Suprapubic skin (tissue), 4 donors: ENCODE measurements around the gene ARFGAP1. TPM values are rescaled to one million over a fixed set of nuclear protein-coding genes. Genes with fewer than 3 reads are reported as not detected.

Source experiments
- DNase-seq, 2 donors: peaks; one replicate each; pipeline ENCODE4 v3.0.0-alpha.2; 2019; ENCODE audit warnings: low spot score in 2 of 2
- H3K27ac ChIP-seq: fragments of 200-600 bp; sonication (generic); one replicate; pipeline ENCODE4 v1.5.1; 2019
- H3K27me3 ChIP-seq: fragments of 200-600 bp; sonication (generic); one replicate; pipeline ENCODE4 v1.5.1; 2019
- H3K36me3 ChIP-seq: fragments of 200-600 bp; sonication (generic); one replicate; pipeline ENCODE4 v1.5.1; 2019
- H3K4me1 ChIP-seq: fragments of 200-600 bp; sonication (generic); one replicate; pipeline ENCODE4 v1.5.1; 2019
- H3K4me3 ChIP-seq: fragments of 200-600 bp; sonication (generic); one replicate; pipeline ENCODE4 v1.5.1; 2019; ENCODE audit warnings: mild to moderate bottlenecking
- H3K9me3 ChIP-seq: fragments of 200-600 bp; sonication (generic); one replicate; pipeline ENCODE4 v1.5.1; 2019
- EP300 ChIP-seq: sonication (generic); formaldehyde crosslinking; IDR thresholded peaks from one replicate; pipeline ENCODE4 v1.6.1; 2017; ENCODE audit warnings: antibody characterized with exemption
- POLR2A ChIP-seq, 2 donors: fragments of 450-650 bp; IDR thresholded peaks; one replicate each; pipeline ENCODE4 v1.6.1; 2017; ENCODE audit warnings: antibody characterized with exemption in 2 of 2, mild to moderate bottlenecking in 2 of 2, moderate library complexity in 2 of 2
- POLR2AphosphoS5 ChIP-seq, 3 donors: sonication (generic); formaldehyde crosslinking; IDR thresholded peaks; one replicate each; pipeline ENCODE4 v1.6.1; 2017; ENCODE audit warnings: antibody characterized with exemption in 3 of 3
- WGBS: methylation state at CpG from one replicate; pipeline ENCODE4 v1.1.5; 2018; 5-methylcytosine and 5-hydroxymethylcytosine counted together
- total RNA-seq, 4 donors: library from RNA; depleted of rRNA; stranded (reverse); fragments of >200 nt; gene quantifications; one replicate each; pipeline ENCODE4 v1.1.0, GENCODE V29; 2016
- TF ChIP-seq, protein P1 (sequence below), 2 donors: fragments of 200-600 bp in 1 of 2; fragments of 450-650 bp in 1 of 2; sonication (generic) in 1 of 2; IDR thresholded peaks; one replicate each; pipeline ENCODE4 v1.5.1; 2016 to 2019; ENCODE audit warnings: antibody characterized with exemption in 2 of 2, mild to moderate bottlenecking in 1 of 2, moderate library complexity in 1 of 2

Gene ARFGAP1
- total RNA-seq, 4 donors from 2014 or later = 38.6 to 84.9 (median 43.4) TPM

DNA sequence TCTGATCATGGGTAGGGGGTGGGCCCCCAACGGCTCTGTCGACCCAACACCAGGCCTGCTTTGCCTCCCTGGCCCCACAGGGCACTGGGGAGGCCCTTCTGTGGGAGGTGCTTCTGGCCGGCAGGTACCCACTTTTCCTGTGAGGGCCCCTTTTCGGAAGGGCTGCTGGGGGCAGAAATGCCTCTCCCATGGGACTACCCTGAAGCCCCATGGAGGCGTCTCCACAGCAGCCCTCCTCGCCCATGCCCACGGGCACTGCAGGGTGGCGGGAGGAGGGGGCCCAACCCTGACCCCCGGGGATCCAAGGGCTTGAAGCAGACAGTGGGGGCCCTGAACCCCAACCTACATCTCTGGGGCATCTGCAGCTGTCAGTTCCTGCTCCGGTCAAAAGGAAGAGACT, 34.6 kb upstream of the ARFGAP1 start:
- Histone ChIP-seq H3K9me3 (no peaks in the 10 kb centered on the region), H3K4me3 (no peak overlapping the region), H3K4me1 (peaks cover 10% of the 10 kb centered on the region), H3K36me3 (no peaks in the 10 kb centered on the region), H3K27ac (no peak overlapping the region), H3K27me3 (peaks cover 21% of the 10 kb centered on the region)
- no peak for DNase-seq
- TF ChIP-seq POLR2AphosphoS5 (IDR thresholded peaks at IDR 0.05) = no peak
- WGBS = no CpG with 5 or more reads among the region's 10 CpGs

DNA sequence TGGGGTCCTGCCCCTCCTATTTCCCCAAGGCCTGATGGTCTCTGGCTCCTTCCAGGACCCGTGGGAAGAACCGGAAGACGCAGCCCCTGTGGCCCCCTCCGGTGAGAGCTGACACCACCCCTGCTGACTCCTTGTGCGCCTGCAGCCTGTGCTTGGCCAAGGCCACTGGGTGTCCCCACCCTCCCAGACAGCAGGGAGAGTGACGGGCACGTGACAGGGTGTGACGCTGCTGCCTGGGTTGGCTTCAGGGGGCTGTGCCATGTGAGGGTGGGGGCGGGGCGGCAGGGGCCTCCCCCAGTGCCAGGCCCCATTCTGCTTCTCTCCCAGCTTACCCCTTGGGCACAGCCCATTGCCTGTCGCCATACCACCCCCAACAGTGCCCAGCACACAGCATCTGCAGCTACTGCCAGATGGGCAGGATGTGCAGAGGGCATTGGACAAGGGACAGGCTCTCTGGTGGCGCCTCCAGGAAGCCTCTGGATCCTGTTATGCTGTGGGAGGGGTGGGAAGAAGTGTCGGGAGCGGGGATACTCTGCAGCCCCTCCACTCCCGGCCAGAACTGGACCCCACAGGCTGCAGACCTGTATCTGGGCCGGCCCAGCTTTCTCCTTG, 34.0 kb upstream of the ARFGAP1 start:
- peaks cover 19% of the 10 kb centered on the region for H3K27me3 ChIP-seq
- no peak overlapping the region for H3K27ac ChIP-seq
- peaks cover 10% of the 10 kb centered on the region for H3K4me1 ChIP-seq
- WGBS = 13% methylated on average over 7 of the region's 16 CpGs
- H3K36me3 ChIP-seq = no peaks in the 10 kb centered on the region
- DNase-seq = no peak
- no peak overlapping the region for H3K4me3 ChIP-seq
- TF ChIP-seq POLR2AphosphoS5 (IDR thresholded peaks at IDR 0.05) = no peak
- TF ChIP-seq, protein P1, sequence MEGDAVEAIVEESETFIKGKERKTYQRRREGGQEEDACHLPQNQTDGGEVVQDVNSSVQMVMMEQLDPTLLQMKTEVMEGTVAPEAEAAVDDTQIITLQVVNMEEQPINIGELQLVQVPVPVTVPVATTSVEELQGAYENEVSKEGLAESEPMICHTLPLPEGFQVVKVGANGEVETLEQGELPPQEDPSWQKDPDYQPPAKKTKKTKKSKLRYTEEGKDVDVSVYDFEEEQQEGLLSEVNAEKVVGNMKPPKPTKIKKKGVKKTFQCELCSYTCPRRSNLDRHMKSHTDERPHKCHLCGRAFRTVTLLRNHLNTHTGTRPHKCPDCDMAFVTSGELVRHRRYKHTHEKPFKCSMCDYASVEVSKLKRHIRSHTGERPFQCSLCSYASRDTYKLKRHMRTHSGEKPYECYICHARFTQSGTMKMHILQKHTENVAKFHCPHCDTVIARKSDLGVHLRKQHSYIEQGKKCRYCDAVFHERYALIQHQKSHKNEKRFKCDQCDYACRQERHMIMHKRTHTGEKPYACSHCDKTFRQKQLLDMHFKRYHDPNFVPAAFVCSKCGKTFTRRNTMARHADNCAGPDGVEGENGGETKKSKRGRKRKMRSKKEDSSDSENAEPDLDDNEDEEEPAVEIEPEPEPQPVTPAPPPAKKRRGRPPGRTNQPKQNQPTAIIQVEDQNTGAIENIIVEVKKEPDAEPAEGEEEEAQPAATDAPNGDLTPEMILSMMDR (IDR thresholded peaks at IDR 0.05) = no peak
- TF ChIP-seq POLR2A (IDR thresholded peaks at IDR 0.05) = no peak
- no peak for TF ChIP-seq EP300
- H3K9me3 ChIP-seq = no peaks in the 10 kb centered on the region

DNA sequence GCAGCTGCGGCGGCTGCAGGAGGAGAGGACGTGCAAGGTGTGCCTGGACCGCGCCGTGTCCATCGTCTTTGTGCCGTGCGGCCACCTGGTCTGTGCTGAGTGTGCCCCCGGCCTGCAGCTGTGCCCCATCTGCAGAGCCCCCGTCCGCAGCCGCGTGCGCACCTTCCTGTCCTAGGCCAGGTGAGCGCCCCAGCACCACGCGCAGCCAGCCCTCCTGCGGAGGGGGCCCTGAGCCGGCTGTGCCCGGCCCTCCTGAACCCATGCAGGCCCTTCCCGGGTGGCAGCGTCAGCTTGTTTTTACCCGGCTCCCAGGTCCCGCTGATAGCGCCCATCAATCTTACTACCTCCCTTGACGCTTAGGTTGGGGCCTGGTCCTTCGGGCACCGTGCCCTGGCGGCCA, 33.2 kb upstream of the ARFGAP1 start:
- peaks cover 17% of the 10 kb centered on the region for H3K27me3 ChIP-seq
- H3K4me3 ChIP-seq = no peak overlapping the region
- H3K9me3 ChIP-seq = no peaks in the 10 kb centered on the region
- H3K27ac ChIP-seq = no peak overlapping the region
- DNase-seq = no peak
- TF ChIP-seq, protein P1 (IDR thresholded peaks at IDR 0.05) = no peak
- no peak for TF ChIP-seq POLR2AphosphoS5 (IDR thresholded peaks at IDR 0.05)
- TF ChIP-seq POLR2A (IDR thresholded peaks at IDR 0.05) = no peak
- no peak for TF ChIP-seq EP300
- H3K4me1 ChIP-seq = peaks cover 10% of the 10 kb centered on the region
- WGBS = 80% methylated on average over 12 of the region's 30 CpGs
- no peaks in the 10 kb centered on the region for H3K36me3 ChIP-seq

DNA sequence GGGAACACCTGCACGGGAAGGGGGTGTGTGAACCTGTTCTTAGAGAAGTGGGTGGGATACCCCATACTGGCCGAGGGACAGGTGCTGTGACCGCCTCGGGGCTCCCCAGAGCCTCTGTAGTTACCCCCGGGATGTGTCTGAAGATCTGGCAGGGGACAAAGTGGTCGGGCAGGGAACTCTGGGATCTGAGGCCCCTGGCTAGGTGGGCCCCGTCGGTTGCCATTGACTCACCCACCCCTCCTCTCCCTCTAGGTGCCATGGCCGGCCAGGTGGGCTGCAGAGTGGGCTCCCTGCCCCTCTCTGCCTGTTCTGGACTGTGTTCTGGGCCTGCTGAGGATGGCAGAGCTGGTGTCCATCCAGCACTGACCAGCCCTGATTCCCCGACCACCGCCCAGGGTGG, 32.6 kb upstream of the ARFGAP1 start:
- no peak overlapping the region for H3K4me3 ChIP-seq
- H3K27ac ChIP-seq = no peak overlapping the region
- peaks cover 10% of the 10 kb centered on the region for H3K4me1 ChIP-seq
- WGBS = 83% methylated on average over 2 of the region's 11 CpGs
- DNase-seq = no peak
- TF ChIP-seq POLR2A (IDR thresholded peaks at IDR 0.05) (no peak), POLR2AphosphoS5 (IDR thresholded peaks at IDR 0.05) (no peak), EP300 (no peak)
- TF ChIP-seq, protein P1 (IDR thresholded peaks at IDR 0.05) = no peak
- H3K9me3 ChIP-seq = no peaks in the 10 kb centered on the region
- peaks cover 20% of the 10 kb centered on the region for H3K27me3 ChIP-seq
- no peaks in the 10 kb centered on the region for H3K36me3 ChIP-seq

DNA sequence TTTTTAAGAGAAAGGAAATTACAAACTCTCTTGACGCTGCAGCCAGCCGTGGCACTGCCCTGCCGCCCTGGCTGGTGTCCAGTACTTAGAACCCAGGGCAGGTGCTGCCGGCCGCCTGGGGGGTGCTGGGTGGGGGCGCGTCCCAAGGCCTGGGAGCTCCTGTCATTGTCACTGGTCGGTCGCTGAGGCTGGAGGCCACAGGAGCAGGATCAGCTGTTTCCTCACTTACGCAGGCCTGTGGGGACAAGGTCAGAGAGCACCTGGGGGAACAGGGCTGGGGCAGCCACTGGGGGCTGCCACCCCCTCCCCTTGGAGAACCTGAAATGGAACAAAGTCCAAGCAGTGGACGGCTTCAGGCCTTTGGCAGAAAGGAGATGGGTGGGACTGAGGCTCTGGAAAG, 31.3 kb upstream of the ARFGAP1 start:
- peaks cover 10% of the 10 kb centered on the region for H3K4me1 ChIP-seq
- peaks cover 14% of the 10 kb centered on the region for H3K27me3 ChIP-seq
- no peak overlapping the region for H3K4me3 ChIP-seq
- H3K9me3 ChIP-seq = no peaks in the 10 kb centered on the region
- TF ChIP-seq, protein P1 (IDR thresholded peaks at IDR 0.05) = no peak
- no peak for TF ChIP-seq POLR2AphosphoS5 (IDR thresholded peaks at IDR 0.05)
- no peak for TF ChIP-seq EP300
- TF ChIP-seq POLR2A (IDR thresholded peaks at IDR 0.05) = no peak
- no peak overlapping the region for H3K27ac ChIP-seq
- 38% methylated on average over 9 of the region's 11 CpGs for WGBS
- no peaks in the 10 kb centered on the region for H3K36me3 ChIP-seq
- DNase-seq = no peak

DNA sequence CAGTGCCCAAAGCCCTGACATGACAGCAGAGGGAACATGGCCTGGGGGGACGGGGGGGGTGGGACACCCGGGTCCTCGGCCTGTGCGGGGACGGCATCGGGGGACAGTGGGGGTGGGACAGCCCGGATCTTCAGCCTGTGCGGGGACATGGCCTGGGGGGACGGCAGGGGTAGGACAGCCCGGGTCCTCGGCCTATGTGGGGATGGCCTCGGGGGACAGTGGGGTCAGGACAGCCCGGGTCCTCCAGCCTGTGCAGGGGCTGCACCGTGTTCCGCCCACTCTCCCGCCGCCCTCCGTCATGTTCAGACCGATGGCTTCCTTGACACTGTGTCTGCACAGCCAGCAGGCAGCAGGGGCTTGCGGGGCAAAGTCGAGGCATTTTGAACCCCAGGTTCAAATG, 29.9 kb upstream of the ARFGAP1 start:
- H3K27ac ChIP-seq = no peak overlapping the region
- no peak for DNase-seq
- no peaks in the 10 kb centered on the region for H3K9me3 ChIP-seq
- peaks cover 27% of the 10 kb centered on the region for H3K27me3 ChIP-seq
- no peak overlapping the region for H3K4me3 ChIP-seq
- WGBS = 92% methylated on average over 17 of the region's 21 CpGs
- H3K4me1 ChIP-seq = peaks cover 10% of the 10 kb centered on the region
- H3K36me3 ChIP-seq = no peaks in the 10 kb centered on the region
- no peak for TF ChIP-seq POLR2AphosphoS5 (IDR thresholded peaks at IDR 0.05)
- TF ChIP-seq, protein P1 (IDR thresholded peaks at IDR 0.05) = no peak
